CD4-positive, alpha-beta T cell treated with Interferon gamma for 1 hour (primary cell): ENCODE measurements around the gene JARID2.

Experiments
- DNase-seq: peaks from one replicate; pipeline ENCODE4 v3.0.0-alpha.2; 2020

JARID2 gene

GRCh38 chr6:15513801-15514711 lies 268.2 kb downstream of the JARID2 start:
- no peak for DNase-seq

GRCh38 chr6:15515226-15515625 lies 269.4 kb downstream of the JARID2 start:
- no peak for DNase-seq

GRCh38 chr6:15515660-15516375 lies 269.9 kb downstream of the JARID2 start:
- DNase-seq = no peak

GRCh38 chr6:15516378-15516777 lies 270.5 kb downstream of the JARID2 start:
- no peak for DNase-seq

- no peak for DNase-seq
Measured at GRCh38 chr6:15516923-15517560, 271.2 kb downstream of the JARID2 start.

- DNase-seq = no peak
Measured at GRCh38 chr6:15517600-15517999, 271.7 kb downstream of the JARID2 start.

- no peak for DNase-seq
Measured at GRCh38 chr6:15518057-15518456, 272.2 kb downstream of the JARID2 start.

GRCh38 chr6:15518878-15519277 lies 273.0 kb downstream of the JARID2 start:
- DNase-seq = no peak

GRCh38 chr6:15519681-15520080 lies 273.8 kb downstream of the JARID2 start:
- no peak for DNase-seq

- DNase-seq = no peak
Measured at GRCh38 chr6:15520626-15521203, 274.8 kb downstream of the JARID2 start.

- no peak for DNase-seq
Measured at GRCh38 chr6:15521582-15521981, 275.7 kb downstream of the JARID2 start.

- no peak for DNase-seq
Measured at GRCh38 chr6:15522026-15522425, 276.2 kb downstream of the JARID2 start.

GRCh38 chr6:15522427-15522826 lies 276.6 kb downstream of the JARID2 start:
- no peak for DNase-seq

GRCh38 chr6:15522856-15523529 lies 277.1 kb downstream of the JARID2 start:
- DNase-seq = no peak

GRCh38 chr6:15523679-15524630 lies 278.1 kb downstream of the JARID2 start:
- DNase-seq = no peak

- DNase-seq = no peak
Measured at GRCh38 chr6:15524861-15525401, 279.1 kb downstream of the JARID2 start.

GRCh38 chr6:15526212-15526701 lies 280.4 kb downstream of the JARID2 start:
- no peak for DNase-seq

- DNase-seq = no peak
Measured at GRCh38 chr6:15527838-15528617, 282.2 kb downstream of the JARID2 start.

- DNase-seq = no peak
Measured at GRCh38 chr6:15528870-15529269, 283.0 kb downstream of the JARID2 start.

GRCh38 chr6:15530411-15530810 lies 284.5 kb downstream of the JARID2 start:
- no peak for DNase-seq
